GM21529 (cell line): Measurements from ENCODE around the gene NFAT5.
"Not testable (repeated sequence)": the region's sequence is repeated elsewhere in the genome, so short reads cannot be mapped to it uniquely, and the experiment has no call there.

Source experiments
- ATAC-seq: cut with Tn5 transposase; IDR thresholded peaks from one replicate; pipeline ENCODE4 v1.9.1; 2021; ENCODE audit not compliant: unreplicated experiment

NFAT5 gene

DNA sequence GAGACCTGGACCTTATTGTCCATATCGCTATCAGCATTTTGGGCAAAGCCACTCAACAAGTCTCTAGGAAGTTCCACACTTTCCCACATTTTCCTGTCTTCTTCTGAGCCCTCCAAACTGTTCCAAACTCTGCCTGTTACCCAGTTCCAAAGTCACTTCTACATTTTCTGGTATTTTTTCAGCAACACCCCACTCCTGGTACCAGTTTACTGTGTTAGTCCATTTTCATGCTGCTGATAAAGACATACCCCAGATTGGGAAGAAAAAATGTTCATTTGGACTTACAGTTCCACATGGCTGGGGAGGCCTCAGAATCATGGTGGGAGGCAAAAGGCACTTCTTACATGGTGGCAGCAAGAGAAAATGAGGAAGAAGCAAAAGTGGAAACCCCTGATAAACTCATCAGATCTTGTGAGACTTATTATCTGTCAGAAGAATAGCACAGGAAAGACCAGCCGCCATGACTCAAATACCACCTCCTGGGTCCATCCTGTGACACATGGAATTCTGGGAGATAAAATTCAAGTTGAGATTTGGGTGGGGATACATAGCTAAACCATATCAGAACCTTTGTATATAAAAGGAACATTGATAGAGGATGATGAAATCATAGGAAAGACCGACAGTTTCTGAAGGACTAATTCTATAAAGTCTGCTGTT is 71.6 kb downstream of the NFAT5 start:
- not testable (repeated sequence) for ATAC-seq

GRCh38 chr16:69643997-69644396 is 78.2 kb downstream of the NFAT5 start:
- ATAC-seq, result not testable (repeated sequence)

DNA sequence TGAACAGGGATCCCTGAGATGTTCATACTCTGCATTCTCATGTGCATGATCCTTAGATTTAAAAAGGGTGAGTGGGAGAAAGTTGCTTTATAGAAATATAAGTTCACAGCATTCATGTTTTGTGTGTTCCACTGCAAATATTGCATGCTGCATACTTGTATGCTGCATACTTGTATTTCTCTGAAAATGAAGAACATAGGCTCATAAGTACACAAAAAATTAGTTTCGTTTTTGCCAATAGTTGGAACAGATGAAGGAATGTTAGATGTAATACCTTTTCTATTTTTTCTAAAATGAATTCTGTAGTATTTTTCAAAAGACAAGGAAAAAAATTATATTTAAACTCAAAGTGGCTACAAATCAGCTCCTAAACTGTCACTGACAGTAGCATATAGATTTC is 79.0 kb downstream of the NFAT5 start:
- no peak for ATAC-seq

DNA sequence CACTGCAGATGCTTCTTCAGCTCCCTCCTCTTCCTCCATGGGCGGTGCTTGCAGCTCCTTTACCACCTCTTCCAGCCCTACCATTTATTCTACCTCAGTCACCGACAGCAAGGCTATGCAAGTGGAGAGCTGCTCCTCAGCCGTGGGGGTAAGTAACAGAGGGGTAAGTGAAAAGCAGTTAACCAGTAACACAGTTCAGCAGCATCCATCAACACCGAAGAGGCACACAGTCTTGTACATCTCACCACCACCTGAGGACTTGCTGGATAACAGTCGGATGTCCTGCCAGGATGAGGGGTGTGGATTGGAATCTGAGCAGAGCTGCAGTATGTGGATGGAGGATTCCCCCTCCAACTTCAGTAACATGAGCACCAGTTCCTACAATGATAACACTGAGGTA is 81.3 kb downstream of the NFAT5 start:
- ATAC-seq, result no peak

DNA sequence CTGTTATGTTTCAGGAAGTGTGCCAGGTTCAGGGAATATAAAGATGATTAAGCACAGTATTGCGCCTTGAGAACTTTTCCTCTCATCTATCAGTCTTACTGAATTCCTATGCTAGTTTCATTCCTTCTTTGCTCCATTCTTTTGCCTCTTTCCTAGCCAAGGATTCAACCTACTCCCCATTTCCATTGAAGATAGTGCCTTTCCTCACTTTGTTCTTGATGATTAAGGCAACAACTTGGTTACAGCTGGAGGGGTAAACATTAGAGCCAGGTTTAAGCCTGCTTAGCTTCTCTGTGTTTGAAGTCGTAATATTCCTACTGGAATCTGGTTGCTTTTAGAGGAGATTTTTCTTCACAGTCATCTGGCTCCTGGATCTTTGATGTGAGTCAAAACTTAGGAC is 85.5 kb downstream of the NFAT5 start:
- no peak for ATAC-seq

DNA sequence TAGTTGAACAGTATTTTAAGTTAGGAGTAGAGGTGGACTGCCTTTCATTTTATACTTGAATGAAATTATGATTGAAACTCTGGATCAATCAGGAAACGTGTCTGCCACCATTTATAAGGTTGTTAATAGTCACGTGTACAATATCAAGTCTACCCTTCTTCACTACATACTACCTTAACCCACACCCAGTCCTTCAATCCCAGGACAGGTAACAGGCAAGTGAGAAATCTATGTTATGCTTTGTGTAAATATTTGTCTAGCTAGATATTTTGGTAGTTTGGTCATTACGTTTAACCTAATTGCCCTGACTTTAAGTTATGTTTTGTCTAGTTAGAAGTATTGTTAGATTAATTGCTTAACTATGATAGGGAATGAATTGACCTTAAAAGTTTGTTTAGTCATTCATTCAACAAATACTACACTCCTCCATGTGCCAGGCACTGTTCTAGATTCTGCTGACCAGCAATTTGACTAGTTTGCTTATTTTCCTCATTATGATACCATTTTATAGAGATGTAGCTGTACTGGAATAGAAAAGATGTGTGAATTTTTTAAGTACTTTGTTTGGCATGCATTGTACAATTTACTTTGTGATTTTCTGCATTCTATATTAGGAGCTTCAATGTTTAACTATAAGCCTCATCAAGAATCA is 88.6 kb downstream of the NFAT5 start:
- no peak for ATAC-seq

DNA sequence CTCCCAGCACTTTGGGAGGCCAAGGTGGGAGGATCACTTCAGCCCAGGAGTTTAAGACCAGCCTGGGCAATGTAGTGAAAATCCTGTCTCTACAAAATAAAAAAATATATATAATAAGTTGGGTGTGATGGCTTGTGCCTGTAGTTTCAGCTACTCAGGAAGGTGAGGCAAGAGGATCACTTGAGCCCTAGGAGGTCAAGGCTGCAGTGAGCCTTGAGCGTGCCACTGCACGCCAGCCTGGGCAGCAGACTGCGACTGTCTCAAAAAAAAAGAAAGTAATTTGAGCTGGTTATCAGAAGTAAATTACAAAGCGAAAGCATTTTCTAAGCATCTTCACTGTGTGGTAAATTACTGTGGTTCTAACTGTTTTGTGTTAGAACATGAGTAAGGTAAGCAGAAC is 94.4 kb downstream of the NFAT5 start:
- ATAC-seq, result no peak

DNA sequence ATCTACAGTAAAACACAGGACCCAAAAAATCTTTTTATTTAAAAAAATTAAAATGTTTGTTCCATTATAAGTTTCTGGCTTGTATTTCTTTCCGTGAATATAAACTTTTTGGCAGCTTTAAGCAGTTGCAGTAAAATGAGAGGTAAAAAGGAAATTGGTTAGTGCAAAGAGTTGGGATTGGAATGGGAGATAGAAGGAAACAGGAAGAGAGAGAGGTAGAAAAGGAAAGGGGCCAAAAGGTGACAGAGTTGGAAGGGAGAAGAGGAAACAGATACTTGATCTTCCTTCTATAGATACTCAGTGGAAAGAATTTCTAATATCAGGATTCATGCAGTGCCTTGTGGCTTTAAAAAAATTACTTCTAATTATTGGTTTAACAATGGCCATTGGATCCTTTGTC is 97.1 kb downstream of the NFAT5 start:
- ATAC-seq, result no peak

DNA sequence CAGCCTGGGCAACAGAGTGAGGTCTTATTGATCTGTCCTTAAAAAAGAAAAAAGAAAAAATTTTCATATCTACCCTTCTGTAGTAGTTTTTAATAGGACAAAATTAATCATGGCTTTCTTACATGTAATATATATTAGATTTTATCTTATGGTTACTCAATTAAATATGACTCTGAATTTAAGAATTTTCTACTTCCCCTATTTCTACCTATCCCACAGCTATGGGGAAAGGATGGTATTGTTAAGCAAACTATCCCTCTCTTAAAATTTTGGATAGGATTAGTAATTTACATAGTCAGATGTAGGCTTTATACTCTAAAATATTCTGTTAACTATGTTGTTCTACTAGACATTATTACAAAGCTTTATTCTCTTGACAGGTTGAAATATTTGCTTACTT is 98.1 kb downstream of the NFAT5 start:
- ATAC-seq, result no peak

DNA sequence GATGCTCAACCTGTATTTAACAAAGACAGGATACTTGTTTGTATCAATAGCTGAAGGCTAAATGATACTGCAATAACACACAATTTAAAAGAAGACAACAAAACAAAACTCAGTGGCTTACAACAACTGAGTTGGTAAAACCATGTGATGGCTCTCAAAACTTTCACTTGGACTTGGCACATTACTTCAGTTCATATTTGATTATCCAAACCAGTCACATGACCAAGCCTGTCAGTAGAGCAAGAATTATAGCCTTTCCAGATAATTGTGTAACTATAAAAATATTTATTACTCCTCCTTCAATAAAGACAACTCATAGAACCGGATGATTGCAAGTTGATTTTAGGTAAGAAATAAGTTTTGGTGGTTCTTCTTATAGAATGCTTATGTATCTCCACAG is 103.8 kb downstream of the NFAT5 start:
- ATAC-seq, result no peak

DNA sequence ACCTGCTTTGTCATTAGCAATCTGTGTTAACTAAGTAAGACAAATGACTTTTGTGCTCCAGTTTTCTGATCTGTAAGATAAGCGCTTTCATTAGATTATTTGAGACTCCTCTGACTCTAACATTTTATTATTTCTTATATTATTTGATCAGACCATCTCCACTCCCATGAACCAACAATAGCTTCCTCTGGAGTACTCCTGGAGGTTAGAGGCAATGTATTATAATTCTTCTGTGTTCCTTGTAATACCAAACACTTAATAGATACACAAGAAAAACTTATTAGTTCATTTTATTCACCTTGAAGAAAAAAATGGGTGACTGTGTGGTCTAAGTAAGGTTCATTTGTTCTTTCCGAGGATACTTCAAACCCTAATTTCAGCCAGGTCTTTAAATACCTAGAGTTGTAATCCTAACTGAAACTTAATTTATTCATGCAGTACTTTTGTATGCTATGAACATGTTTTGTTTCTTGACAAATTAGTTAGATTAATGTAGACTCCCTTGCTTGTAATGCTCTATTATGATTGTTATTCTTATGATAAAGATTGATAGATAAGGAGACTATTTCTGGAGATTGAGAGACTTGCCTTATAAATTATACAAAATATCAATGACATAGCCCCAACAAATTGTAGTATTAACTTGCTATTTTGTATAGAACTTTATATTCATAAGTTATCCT is 106.7 kb downstream of the NFAT5 start:
- no peak for ATAC-seq

- ATAC-seq, result no peak
Observed at GRCh38 chr16:69672998-69673713, 107.4 kb downstream of the NFAT5 start.

DNA sequence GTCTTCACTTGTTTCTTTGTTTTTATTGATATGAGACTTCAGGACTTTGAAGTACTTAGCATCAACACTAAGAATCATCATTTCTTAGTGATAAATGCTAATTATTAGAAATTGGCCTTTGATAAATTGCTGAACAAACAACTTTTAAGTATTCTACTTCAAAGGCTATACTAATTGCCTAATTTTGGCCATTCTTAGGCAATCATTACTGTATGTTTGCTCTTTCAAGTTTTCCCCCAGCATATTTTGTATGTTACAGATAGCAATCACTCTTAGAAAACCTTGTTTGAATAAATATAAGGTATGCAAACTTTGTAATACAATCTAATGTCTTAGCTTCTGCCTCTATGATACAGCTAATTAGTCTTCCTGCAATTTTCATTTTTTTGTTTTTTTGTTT is 114.6 kb downstream of the NFAT5 start:
- no peak for ATAC-seq

DNA sequence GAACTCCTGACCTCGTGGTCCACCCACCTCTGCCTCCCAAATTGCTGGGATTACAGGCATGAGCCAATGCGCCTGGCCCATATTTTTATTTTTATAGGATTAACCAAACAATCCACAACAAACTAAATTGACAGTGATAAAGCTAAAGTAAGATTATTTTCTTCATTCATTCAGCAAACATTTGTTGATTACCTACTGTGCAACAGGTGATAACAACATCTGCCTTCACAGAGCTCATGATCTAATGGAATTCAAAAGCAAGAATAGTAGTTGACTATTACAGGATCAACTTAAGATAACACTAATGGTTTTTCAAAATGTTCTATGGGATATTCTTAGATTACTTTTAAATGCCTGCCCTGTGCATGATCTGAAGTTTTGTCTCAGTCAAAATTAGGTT is 122.8 kb downstream of the NFAT5 start:
- no peak for ATAC-seq

DNA sequence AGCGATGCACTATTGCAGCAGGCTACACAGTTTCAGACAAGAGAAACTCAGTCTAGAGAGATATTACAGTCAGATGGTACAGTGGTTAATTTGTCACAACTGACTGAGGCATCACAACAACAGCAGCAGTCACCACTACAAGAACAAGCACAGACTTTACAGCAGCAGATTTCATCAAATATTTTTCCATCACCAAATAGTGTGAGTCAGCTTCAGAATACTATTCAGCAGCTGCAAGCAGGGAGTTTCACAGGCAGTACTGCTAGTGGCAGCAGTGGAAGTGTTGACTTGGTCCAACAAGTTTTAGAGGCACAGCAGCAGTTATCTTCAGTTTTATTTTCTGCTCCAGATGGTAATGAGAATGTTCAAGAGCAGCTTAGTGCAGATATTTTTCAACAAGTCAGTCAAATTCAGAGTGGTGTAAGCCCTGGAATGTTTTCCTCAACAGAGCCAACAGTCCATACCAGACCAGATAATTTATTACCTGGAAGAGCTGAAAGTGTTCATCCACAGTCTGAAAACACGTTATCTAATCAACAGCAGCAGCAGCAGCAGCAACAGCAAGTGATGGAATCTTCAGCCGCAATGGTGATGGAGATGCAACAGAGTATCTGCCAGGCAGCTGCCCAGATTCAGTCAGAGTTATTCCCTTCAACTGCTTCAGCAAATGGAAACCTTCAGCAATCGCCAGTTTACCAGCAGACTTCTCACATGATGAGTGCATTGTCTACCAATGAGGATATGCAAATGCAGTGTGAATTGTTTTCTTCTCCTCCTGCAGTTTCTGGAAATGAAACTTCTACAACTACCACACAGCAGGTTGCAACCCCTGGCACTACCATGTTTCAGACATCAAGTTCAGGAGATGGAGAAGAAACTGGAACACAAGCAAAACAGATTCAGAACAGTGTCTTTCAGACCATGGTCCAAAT is 126.5 kb downstream of the NFAT5 start:
- no peak for ATAC-seq

DNA sequence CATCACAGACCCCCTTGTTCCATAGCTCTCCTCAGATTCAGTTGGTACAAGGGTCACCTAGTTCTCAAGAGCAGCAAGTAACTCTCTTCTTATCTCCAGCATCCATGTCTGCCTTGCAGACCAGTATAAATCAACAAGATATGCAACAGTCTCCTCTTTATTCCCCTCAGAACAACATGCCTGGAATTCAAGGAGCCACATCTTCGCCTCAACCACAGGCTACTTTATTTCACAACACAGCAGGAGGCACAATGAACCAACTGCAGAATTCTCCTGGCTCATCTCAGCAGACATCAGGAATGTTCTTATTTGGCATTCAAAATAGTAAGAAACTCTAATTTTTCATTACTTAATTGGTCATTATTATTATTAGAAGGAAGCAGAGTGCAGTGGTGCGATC is 128.2 kb downstream of the NFAT5 start:
- no peak for ATAC-seq

GRCh38 chr16:69698404-69698803 is 132.6 kb downstream of the NFAT5 start:
- no peak for ATAC-seq

GRCh38 chr16:69699915-69700314 is 134.1 kb downstream of the NFAT5 start:
- no peak for ATAC-seq

DNA sequence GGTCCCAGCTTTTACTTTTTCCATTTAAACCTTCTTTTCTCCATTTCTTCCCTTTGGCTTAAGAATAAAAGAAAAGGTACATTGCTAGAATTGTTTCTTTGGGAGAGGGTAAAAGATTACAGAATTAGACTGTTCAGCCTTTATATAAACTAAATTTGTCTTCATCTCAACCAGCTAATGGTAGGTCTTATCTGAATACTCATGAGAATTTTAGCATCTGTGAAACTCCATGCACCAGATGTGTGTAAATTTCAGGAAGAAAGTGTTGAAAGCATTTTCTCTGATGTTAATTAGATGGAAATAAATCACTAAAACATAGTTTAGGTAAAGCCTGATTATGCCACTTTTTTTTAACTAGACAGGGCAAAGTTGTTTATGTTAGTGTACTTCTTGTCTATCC is 135.7 kb downstream of the NFAT5 start:
- ATAC-seq, result no peak

DNA sequence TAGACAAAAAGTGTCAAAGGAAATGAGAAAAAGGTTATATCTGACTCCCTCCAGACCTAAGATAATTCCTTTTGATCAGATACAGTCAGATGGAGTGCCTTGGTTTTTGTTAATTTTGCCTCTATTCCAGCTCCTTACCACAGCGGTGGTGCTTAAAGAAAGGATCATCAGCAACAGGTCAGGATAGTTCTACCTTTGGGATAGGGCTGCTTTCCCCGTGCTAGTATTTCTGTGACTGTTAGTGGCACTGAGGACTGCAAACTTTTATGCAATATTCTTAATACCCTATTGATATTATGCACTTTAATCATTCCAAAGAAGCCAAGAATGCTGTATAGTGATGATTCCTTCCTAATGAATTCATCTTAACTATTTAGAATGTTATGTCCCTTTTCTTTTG is 136.1 kb downstream of the NFAT5 start:
- no peak for ATAC-seq

DNA sequence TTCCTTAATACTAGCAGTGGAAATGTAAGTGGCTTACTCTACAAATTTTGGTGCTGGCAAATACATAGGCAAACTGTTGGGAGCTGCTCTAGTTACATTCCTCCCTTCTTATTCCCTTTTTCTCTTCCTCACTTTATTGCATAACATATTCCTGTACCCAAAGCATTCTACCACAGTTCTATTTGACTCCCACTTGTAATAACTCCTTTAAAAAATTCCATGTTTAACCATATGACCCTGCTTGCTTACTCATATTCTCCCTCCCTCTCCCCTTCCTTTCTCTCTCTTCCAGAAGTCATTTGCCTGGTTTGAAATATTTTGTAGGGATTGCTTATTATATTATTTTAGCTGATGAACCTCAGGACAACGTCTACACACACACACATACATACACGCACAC is 137.9 kb downstream of the NFAT5 start:
- no peak for ATAC-seq
